GM21367 (cell line): Measurements from ENCODE around the gene KDF1.

Experiments
- ATAC-seq: cut with Tn5 transposase; IDR thresholded peaks from one replicate; pipeline ENCODE4 v1.9.1; 2021; ENCODE audit not compliant: unreplicated experiment

KDF1 gene, protein sequence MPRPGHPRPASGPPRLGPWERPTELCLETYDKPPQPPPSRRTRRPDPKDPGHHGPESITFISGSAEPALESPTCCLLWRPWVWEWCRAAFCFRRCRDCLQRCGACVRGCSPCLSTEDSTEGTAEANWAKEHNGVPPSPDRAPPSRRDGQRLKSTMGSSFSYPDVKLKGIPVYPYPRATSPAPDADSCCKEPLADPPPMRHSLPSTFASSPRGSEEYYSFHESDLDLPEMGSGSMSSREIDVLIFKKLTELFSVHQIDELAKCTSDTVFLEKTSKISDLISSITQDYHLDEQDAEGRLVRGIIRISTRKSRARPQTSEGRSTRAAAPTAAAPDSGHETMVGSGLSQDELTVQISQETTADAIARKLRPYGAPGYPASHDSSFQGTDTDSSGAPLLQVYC

DNA sequence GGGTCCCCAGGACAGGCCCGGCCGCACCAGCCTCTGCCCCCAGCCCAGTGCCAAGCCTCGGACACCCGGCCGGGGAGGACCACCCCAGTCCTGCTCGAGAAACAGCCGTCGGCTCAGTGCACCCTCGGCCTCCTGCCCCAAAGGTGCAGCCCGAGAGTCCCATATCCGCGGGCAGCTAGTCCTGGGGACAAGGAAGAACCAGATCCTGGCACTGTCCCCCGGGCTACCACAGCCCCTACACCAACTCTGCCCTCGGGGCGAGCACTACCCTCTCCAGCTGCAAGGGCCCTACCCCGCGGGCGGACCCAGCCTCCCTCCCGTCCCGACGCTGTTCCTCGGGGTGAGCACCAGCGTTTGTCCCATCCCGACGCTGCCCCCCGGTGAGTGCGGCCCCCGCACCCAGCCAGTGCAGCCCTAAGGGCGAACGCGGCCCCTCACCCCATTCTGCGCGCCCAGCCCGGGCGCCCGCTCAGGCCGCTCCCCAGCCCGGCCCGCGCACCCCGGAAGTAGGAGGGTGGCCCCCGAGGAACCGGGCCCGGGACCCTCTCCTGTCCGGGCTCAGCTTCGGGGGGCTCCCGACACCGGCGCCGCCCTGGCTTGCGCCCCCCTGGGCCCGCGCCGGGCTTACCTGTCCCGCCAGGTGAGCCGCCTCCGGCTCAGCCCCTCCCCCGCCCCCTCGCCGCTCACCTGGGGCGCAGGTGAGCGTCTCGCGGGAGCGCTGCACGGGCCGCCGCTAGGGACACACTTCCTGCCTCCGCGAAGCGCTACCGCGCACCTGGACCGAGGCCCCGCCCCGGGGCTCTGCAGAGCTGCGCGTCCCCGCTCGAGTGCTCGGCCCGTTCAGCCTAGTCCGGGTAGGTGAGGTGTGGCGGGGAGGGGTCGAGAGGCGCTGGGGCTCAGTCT, at the start of gene KDF1:
Gene KDF1, minus strand, starts transcription at position 747 of the 903 bp plus-strand sequence. CDS start 8,088 bp downstream, outside the sequence.
- ATAC-seq = no peak

DNA sequence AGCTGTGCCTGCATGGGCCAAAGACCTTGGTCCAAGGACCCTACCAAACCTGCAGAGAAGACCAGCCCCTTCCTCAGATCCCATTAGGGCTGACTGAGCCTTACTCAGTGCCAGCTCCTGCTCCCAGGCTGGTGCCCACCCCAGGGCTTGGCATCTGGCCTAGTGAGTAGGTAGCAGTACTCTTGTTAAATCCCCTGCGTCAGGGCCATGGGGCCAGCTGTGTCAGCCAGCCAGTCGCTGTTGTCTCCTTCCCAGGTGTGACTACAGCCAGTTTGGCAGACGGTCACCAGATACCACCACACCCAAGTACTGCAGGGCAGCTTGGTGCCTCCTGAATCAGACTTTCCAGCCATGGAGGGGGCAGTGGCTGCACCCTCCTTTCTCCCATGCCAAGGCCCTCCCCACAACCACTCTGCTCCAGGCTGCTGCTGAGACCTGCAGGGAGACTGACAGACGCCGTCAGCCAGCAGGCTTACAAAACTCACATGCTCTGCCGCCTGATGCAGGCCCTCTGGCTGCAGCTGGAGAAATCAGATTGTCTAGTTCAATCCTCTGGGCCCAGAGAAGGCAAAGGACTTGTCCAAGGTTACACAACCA, 49.4 kb upstream of the KDF1 start:
- no peak for ATAC-seq

DNA sequence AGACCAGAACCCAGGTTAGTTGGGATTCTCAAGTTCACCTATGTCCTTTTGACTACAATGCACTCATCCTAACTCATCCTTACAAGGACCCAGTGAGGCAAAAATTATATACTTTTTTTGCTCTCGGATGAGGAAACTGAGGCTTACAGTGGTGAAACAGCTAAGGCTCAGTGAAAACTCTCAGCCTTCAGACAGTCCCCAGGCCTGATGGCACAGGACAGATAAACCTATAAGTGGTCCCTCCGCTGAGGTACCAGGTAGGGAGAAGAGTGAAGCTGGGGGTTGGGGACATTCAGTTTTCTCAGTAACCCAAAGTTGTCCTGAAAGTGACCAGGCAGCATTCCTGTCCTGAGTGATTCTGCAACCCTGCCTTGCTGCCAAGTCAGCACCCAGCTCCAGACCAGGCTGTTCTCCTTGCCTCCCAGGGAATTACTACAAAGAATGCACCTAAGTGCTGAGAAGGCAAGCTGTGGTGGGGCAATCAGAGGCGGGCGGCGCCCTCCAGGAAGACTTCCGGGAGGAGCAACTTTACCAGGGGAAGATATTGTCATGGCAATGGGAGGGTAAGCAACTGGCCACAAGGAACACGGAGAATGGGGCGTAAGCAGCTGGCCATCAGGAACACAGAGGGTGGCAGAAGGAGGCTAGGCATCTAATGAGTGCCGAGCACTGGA, 47.8 kb upstream of the KDF1 start:
- no peak for ATAC-seq

DNA sequence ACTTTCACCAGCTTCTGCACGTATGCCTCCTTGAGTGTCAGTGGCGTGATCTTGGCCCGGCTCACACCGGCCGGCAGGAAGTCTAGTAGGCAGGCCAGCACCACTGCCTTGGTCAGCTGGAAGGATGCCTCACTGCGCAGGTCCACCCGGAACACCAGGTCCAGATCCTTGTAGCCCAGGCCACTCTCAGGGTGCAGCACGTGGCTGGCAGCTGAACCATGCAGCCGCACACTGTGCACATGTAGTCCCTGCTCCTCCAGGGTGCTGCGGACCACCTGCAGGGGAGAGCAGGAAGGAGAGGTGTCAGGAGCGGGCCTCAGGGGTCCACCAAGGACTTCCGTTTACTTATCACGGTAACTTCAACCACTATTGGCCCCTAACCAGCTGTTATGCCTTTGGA, 46.4 kb upstream of the KDF1 start:
- ATAC-seq = no peak

DNA sequence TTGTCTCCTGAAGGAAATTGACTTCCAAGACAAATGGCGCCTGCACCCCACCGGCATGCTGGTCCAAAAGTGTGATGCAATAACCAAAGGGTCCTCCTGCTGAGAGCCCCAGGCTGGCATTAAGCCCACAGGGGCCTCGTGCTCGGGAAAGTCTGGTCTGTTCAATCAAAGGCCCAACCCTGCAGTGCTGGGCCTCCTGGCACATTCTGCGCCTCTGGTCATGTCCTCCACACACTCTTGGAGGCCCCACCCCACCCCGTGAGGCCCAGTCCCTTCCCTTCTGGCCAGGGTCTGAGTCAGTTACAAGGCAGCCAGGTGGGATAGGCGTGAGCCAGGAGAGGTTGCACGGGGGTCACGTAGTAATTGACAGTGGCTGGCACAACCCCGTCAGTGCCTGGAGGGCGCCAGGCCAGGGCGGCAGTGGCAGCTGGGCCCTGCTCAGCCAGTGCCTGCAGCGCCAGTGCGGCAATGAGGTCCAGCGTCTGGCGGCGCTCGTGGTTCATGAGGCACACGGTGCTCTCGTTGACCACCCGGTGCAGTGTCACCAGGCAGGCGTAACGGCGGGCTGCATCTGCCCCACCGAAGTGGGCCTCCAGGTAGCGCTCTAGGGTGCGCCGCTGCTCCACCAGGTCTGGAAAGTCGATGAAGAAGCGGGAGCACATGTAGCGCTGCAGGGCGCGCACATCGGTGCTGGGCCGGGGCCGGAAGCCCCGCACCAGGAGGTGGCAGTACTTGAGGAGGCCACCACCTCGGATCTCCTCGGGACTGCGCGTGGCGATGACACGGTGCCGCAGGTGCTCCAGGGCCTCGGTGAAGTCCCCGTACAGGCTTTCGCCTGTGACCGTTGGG, 45.6 kb upstream of the KDF1 start:
- no peak for ATAC-seq

DNA sequence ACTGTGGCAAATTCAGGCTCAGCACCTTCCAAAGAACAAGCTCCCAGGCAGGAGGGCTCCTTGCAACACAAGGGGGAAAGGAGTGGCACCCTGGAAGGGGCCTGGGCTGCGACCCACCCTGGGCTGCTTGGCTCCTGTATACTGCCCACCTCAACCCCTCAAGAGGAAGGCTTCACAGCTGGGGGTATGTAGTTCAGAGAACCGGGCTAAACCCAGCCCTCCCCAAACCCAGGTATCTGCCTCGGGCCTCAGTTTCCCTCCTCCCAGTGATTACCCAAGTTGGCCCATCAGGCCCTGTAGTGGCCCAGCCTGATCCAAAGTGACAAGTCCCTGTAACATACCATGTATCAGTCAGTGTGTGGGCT, 44.9 kb upstream of the KDF1 start:
- ATAC-seq = no peak

DNA sequence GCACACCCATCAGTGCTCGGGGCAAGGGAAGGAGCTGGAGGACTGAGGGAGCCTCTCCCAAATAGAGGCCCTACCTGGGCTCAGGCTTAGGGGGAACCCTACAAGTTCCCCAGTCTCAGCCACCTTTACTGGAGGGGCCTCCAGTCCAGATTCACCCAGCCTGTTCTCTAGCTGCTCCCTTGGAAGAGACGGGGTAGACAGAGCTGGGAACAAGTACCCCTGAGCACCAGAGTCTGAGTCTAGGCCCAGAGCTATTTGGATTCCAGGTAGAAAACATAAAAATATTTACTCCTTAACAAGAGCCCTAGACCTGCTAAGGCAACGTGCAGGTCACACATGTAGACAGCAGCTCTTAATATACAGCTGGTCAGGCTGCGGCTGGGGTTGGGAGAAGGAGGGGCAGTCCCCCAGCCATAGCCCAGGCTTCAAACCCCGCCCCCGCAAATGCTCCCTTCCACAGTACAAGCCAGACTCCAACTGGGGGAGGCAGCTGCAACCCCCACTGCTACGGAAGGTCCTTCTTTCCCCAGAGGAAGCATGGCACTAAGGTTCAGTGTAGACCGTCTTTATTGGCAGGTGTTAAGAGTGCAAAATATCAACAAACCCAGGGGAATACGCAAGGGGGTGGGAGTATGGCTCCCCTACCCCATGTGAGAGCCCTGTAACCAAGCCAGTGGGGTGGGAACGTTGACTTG, 44.4 kb upstream of the KDF1 start:
- no peak for ATAC-seq

DNA sequence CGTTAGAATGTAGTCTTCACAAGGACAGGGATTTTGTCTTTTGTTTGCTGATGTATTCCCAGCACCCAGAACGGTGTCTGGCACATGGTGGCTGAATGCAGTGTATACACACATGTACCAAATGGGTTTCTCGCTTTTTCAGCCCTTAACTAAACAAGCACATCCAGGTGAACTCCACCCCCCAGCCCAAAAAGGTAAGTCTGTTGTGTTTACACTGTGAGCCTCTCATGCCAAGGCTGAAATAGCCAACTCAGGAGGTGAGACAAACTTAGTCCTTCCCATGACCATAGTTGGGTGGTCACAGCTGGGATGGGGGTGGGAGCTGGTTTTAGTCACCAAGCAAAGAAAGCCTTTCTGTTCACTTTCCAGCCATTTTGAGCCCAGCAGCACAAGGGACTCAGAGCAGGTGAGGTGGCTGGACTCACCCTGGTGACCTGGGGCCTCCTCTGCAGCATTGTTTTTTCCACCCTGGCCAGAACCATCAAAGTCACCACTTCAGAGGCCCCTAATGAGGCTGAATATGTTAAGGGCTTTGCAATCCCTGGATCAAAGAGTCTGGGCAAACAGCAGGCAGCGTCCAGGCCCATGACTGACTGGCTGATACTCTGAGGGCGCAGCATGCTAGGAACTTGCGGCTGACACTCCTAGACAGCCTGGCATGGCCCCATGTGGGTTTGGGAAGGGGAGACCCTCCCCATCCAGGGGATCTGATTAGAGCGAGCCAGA, 43.6 kb upstream of the KDF1 start:
- no peak for ATAC-seq

DNA sequence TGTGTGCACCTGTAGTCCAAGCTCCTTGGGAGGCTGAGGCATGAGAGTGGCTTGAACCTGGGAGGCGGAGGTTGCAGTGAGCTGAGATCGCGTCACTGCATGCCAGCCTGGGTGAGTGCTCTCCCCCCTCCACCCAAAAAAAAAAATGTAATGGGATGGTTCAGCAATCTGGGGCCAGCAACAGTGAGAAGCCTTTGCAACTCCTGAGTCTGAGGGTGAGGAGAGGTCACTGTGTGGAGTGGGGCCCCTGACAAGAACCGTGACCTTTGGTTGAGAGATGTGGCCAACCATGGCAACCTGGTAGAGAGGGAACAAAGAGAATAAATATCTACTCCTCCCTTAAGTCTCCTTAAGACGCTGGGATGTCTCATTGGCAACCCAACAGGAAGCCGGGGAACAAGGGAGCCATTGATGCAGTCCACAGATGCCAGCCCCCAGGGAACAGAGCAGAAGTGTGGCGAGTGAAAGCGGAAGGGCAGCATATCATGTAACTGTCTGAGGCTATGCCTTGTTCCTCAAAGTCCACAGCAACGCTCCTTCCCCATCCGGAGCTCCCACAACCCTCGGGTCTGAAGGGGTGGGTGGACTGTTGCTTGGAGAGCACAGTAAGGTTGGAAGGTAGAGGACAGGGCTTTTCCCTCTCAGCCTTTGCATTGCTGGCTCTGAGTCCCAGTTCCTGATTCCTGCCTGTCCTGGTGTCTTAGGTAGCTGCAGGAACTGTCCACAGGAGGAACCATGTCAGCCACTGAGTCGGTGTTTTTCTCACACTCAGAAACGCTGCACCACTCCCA, 41.5 kb upstream of the KDF1 start:
- no peak for ATAC-seq

DNA sequence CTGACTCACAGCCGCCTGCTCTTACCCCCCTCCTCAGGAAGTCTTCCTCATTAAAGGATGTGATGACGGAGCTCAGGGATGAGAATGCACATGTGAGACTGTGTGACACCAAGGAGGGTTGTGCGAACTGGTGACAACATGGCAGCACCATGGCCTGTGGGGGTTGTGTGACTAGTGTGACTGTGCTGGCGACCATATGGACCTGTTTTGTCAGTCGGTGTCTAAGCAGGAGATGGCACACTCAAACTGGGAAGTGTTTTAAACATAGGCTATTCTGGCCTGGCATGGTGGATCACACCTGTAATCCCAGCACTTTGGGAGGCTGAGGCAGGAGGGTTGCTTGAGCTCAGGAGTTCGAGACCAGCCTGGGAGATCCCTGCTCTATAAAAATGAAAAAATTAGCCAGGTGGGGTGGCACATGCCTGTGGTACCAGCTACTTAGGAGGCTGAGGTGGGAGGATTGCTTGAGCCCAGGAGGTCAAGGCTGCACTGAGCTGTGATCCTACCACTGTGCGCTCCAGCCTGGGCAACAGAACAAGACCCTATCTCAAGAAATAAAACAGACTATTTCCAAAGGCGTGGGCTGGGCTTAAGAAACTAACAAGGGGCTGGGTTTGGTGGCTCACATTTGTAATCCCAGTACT, 40.7 kb upstream of the KDF1 start:
- no peak for ATAC-seq

DNA sequence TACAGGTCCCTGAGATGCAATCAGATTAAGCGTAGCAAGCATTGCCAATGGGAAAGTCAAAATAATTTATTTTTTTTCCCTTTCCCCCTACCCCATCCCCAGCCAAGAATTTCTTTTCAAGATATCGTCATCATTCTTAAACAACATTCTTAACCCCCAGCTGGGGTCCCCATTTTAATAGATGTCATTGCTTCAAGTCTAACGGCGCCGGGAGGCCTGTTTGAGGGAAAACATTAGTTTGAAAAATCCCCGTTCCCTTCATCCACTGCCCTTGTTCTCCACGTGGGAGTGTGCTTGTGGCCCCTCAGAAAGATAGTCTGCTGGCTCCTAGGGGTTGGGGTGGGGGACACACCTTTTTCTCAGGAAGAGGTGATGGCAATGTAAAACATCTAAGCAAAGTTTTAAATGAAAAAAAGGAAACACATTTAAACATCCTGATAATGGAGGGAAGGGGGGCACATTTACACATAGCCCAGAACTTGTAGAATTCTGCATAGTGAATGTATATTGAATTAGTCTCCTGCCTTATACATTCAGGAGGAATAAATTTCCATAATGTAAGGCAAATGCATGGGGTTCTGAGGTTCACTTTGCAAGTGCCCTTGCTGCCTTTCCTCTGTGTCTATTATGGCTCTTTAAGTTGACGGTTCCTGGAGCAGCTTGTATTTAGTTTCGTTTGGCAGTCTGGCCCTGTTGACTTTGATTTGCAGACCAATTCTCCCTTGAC, 40.0 kb upstream of the KDF1 start:
- ATAC-seq = no peak

DNA sequence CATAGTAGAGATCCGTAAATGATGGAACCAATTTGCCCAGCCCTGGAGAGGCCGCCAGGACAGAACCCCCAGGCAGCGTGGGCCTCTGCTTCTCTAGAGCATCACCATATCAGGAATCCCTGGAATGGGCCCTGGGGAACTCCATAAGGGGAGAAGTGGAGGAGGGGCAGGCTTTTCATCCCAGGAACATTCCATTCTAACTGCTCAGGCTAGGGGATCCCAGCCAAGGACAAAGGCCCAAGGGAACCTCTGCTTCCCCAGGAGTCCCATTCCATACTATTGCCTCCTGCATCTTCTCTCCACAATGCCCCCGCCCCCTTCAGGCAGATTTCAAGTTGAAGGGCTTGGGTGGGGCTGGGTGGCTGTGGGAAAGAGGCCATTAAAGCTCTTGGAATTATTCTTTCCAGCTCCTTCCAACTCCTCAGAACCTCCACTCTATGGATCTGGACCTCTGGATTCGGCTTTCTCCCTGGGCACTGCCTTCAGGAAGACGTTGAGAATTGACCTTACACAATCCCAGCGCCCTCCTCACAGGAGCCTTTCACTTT, 39.2 kb upstream of the KDF1 start:
- ATAC-seq = no peak

DNA sequence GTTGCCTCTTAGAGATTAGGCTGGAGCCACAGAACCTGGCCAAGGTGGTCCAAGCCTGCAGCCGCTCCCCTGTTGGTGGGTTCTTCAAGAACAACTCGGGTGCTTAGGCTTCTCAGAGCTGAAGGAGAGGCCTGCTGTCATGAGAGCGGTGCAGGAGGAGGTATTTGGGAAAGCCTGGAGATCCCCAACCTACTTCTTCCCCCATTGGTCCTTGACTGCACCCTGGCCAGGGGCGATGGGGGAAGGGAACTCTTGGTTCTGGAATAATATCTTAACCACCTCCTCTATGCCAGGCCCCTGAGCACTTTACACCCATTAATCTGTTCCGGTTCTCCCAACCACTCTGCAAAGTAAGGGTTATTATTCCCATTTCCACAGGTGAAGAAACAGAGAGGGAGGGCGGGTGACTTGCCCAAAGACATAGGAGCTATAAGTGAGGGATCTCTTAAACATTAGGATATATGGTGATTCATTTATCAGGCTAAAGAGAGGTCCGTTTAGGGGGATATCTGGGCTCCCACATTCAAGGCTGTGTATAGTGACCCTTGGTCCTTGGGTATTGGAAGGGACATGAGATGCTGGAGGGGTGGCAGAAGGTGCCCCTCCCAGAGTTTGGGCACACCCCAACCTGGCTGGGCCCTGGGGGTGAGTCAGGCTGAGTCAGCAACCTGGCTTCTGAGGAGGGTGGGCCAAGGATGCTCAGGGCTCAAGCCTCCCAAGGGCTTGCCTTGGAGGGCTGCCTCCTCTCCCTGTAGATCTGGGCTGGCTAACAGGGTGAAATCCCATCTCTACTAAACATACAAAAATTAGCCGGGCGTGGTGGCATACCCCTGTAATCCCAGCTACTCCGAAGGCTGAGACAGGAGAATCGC, 38.4 kb upstream of the KDF1 start:
- ATAC-seq = no peak

DNA sequence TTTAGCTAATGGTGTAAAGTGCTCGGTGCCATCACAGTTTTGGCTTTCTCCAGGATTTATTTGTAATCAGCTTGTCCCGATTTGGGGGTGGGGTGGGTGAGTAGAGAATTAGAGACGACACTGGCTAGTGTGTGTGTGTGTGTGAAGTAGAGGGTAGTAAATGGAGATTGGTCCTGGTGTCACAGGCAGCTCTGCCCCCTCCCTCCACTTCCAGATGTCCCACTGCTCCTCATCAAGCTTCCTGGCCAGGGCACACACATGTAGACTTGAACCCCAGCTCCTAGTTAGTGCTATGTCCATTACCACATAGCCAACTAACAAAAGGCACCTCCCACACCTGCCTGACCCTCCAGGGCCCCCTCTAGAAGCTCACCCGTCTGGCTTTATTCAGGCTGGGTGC, 36.4 kb upstream of the KDF1 start:
- ATAC-seq = no peak

DNA sequence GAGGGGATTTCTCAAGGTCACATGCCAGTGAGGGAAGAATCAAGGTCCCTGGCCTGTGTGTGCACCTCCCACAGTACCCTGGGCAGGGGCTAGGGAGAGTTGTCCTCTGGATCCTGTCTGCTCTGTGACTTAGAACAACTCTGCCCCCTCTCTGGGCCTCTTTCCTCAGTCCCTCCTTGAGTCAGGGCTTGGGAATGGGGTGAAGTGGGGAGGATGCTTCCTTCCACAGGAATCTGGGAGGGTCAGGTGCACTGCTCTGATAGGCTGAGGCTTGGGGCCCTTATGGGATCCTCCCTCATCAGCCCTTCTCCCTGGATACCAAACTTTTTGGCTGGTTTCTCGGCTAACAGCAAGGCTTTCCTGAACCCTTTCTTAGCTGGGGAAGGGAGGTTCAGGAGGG, 35.8 kb upstream of the KDF1 start:
- no peak for ATAC-seq
